ENCODE data around the gene CACNB3.

CACNB3 gene

DNA sequence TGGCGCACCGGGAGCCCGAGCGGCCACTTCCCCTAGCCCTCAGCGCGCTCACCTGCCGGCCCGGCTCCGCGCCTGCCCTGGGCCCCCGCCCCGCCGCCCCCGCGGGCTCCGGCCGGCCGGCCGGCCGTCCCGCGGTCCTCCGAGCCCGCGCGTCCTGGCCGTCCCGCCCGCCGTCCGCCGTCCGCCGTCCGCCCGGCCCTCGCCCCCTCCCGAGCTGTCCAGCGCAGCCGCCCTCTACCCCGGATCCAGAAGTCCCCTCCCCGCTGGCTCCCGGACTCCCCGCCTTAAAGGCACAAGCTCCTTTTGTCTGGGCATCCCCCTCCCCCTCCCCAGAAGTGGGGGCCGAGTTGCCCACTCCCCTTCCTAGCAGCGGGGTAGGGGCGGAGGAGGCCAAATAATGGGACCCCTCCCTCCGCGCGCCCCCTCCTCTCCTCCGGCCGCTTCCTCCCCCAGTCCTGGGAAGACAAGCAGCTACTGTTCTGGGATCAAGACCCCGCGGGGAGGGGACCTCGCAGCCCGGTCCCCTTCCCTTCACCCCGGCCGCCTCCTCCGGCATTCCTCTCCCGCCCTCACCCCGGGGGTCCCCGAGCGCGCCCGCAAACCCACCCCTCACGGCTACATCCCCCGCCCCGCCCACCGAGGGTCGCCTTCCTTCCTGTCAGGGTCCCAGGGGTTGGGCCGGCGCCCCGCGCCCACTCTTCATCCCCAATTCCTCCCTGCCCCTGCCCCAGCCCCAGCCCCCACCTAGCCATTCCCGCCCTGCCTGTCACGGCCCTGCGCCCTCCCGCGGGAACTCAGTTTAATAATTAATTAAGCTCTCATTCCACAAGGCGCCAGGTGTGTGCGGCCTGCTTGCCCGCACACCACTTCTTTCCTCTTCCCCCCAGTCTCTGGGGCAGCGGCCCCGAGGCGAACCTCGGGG is 29.2 kb upstream of the CACNB3 start, which contains the start of gene ADCY6:
Gene ADCY6 (minus strand): TSS at position 236 of the 922 bp plus-strand sequence. CDS start 5,655 bp downstream, outside the sequence.
- no peak for DNase-seq

DNA sequence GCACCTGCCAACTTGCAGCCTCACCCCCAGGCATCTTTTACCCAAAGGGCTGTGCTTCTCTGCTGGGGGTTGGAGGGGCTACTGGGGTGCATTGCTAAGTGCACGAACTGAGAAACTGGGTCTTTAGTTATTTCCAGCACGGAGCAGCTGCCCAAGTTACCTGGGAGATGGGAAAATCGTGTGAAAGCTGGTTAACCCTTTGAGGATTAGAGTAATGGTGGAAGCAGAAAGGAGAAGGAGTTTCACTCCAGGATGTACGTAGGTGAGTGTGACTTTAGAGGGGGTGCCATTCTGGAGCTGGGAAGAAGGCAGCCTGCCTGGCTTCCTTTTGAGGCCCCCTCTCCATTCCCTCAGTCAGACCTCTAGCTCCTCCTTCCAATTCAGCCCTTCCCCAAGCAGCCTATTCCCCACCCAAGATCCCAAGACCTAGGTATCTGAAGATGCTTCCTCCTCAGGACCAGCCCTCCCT is 28.4 kb upstream of the CACNB3 start:
- no peak for DNase-seq

DNA sequence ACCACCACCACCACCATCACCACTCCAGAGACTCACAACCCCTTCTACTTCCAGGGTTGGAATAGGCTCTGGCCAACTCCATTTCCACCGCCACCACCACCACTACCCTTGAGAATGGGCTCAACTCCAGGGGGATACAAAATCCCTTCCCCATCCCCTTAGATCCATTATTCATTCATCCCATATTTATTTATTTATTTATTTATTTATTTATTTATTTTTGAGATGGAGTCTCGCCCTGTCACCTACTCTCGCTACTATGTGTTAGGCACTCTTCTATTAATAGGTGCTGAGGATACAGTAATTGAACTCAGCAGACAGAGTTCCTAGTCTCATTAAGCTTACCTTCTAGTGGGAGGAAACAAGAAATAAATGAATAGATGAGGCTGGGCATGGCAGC is 24.6 kb upstream of the CACNB3 start:
- DNase-seq: no peak

DNA sequence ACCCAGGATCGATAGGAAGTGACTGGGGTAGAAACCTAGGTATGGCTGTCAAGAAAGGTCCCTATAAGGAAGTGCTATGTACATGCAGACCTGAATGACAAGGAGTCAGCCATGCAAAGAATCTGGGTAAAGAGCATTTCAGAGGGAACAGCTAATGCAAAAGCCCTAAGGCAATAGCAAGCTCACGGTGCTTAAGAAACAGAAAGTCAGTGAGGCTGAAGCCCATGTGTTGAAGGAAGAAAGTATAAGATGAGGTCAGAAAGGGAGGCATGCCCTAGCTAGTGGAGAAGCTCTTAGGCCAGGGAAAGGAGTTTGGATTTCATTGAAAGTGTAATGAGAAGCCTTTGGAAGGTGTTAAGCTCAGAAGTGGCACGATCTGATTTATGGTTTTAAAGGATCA is 23.4 kb upstream of the CACNB3 start:
- DNase-seq: no peak

DNA sequence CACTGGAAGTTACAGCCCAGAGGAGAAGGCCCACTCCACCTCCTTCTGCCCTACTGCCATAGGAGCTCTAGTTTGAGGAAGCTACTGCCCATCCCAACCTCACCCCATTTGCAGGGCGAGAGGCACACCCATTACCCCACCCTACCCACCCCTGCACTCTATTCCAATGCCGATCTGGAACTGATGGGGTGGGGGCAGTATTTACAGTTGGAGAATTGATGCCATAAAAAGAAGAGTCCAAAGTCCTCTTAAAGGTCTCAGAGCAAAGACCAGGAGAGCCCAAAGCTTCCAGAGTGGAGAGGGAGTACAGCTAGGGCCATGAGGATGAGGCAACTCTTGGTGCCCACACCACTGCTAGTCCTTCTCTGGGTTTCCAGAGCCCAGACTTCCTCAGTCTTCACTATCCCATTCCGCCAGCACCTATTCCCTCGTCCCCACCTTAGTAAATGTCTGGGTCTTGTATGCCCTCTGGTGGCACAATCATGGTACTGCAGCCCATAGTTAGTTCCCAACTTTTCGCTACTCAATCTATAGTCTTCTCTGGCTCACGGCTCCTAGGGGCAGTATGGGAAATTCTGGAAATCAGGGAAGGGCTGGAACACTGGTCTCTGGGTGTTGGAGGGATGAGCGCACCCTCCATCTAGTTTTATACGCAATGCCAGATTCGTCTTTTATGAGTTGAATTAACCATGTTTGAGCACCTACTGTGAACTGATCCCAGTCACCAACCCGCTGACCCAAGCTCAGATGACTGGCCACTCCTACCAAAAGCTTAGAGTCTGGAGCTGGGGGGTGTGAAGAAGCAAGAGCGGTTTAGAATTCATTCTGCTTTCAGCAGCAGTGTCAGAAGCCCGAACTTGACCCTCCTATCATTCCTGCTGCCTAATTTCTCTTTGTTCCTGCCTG is 22.5 kb upstream of the CACNB3 start:
- peak; percentile 21 for DNase-seq

DNA sequence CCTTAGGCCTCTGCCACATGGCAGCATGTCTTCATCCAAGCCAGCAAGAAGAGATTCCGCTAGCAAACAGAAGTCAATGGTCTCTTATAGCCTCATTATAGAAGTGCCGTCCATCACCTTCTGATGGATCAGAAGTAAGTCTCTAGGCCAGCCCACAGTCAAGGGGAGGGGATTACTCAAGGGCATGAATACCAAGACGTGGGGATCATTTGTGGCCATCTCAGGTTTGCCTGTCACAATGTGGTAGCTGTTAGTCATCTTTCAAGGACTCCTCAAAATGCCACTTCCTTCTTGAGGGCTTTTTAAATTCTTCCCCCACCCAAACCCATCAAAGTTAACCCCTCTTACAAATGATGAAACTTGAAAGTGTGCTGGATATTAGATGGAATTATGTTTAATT is 21.3 kb upstream of the CACNB3 start:
- no peak for DNase-seq

DNA sequence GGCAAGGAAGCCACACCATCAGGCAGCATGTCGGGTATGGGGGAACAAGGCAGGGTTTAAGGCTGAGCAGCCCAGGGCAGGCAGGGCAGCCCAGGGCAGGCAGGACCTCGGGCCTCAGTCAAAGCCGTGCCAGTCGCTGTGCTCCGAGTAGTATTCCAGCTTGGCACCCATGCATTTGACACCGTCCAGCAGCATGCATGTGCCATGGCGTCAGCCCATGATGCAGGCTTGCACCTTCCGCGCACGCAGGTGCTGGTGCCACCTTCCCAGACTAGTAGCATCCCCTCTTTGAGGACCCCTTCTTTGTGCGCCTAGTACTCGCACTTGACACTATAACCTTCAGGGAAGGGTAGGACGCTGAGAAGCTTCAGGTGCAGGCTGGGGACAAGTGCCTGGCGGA is 17.8 kb upstream of the CACNB3 start:
- DNase-seq: no peak

DNA sequence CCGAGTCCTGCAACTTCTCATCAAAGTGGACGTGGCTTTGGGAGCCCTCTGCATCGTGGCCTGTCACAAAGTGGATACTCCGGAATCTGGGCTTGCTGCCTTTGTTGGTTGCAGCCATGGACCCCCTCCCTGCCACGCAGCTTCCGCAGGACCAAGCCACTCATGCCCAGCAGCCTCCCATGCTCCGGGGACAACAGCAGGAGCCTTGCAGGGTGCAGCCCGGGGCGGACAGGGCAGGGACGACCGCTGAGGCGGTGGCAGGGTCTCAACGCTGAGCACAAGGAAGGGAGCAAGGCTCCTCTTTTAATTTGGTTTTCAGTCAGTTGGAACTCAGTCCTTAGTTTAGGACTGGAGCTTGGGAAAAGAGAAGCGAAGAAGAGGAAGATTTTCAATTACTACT is 17.3 kb upstream of the CACNB3 start:
- no peak for DNase-seq

DNA sequence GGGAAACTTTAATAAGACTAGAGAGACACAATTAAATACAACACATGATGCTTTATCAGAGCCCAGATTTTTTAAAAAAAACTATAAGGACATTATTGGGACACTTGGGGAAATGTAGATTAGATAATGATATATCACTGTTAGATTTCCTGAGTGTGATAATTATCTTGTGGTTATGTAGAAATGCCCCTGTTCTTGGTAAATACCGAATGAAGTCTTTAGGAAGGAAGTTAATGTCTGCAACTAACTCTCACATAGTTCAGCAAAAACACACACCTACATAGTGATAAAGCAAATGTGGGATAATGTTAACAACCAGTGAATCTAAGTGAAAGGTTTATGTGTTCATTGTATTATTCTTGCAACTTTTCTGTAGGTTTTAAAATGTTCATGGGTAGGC is 14.6 kb upstream of the CACNB3 start:
- no peak for DNase-seq

DNA sequence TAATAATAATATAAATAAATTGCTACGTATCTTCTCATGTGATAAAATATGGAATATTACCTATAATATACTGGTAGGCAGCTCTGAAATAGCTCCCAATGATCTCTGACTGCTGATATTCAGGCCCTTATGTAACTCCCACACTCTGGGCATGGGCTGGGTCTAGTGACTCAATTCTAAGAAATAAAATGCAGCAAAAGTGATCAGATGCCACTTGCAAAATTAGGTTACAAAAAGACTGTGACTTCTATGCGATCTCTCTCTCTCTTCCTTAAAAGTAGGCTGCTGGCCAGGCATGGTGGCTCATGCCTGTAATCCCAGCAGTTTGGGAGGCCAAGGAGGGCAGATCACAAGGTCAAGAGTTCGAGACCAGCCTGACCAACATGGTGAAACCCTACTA is 10.3 kb upstream of the CACNB3 start:
- DNase-seq: no peak

DNA sequence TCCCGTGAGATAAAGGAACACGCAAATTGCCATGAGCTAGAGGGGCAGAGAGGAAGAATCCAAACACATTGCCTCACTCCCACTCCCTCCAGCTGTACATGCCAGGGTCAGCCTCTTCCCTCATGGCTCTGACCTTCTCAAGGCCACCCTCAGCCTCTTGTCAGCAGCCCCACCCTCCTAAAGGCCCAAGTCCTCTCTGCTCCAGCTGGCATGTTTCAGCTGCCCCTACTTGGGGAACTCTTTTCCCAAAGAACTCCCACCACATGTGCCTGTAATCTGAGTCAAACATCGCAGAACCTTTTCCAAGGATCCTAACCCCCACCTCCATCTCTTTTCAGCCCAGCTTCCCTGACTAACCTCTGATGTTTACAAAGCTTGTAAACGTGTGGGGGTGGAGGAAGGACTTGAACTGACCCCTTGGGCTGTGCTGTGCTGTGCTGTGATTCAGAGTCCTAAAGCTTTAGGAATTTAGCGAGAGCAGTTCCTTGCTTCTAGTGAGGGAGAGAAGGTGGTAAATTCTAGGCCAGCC is 7.3 kb upstream of the CACNB3 start:
- no peak for DNase-seq

DNA sequence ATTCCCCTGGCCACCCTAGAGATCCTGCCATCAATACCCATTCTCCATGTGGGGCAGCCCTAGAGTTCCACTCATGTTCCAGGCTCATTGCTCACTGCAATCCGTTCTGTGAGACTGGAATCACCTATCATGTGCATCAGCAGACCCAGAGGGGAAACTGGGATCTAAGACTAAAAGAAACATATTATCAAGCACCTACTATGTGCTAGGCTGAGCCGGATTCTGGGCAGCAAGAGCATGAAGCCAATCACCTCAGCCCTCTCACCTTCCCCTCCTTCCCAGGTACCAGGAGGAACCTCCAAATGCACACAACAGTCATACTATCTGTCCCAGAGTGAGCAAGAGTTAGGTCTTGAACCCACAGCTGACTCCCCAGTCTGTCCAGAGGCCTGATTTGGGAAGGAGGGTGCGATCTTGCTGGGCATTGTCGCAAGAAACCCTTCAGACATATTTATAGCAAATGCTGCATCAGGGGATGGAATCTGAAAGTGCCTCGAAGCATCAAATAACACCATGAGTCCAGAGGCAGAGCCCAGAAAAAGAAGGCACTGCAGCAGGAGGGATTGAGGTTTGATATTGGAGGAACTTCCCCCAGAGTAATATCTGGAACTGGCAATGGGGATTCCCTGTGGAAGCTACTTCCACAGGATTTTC is 6.7 kb upstream of the CACNB3 start:
- DNase-seq: no peak

DNA sequence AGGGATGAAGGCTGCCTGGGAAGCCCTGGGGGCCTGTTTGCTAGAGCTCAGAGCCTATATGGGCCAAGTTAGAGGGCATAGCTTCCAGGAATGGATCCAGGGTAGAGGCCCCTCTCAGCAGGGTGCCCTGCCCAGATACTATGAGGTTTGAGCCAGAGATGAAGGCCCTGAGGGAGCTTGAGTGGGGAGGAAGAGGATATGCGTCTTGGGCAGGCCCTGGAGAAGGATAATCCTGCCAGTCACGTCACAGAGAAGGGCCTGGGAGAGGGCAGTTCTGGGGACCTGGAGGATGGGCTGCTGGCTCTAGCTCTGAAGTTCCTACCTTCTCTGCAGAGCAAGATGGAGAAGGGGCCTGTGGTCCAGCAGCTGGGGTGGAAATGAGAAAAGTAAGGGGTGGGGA is 5.9 kb upstream of the CACNB3 start:
- DNase-seq: no peak

DNA sequence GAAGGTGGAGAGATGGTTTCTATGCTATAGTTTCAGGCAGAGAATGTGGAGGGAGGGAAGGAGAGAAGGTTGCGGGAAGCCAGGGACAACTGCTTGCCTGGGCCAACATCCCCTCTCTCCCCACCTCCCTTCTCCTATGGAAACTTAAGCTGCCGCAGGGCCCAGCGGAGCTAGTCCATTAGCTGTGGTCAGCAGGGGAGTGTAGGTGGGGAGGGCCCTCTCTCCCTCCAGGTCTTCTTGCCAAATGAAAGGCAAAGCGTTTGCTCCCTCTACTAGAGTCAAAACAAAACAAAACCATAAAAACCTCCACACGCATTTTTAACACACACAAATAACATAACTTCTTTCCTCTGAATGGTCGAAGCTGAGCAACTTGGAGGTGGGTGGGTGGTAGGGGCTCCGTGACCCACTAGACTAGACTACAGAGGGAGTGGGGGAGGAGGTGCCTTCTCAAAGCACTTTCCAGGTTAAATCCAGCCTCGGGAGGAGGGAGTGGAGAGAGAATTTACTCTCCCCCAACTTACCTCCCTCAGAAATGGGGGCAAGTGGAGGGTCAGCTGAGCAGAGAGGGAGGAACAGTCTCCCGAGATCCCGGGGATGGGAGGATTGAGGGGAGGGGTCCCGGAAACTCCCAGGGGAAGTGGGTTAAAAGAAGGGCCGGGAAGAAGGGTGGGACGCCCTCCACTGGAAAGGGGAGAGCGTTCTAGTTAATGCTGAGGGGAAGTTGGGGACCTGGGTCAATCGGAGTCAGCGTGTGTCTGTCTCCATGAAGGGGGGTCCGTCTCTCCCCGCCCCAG is 4.6 kb upstream of the CACNB3 start:
- no peak for DNase-seq

DNA sequence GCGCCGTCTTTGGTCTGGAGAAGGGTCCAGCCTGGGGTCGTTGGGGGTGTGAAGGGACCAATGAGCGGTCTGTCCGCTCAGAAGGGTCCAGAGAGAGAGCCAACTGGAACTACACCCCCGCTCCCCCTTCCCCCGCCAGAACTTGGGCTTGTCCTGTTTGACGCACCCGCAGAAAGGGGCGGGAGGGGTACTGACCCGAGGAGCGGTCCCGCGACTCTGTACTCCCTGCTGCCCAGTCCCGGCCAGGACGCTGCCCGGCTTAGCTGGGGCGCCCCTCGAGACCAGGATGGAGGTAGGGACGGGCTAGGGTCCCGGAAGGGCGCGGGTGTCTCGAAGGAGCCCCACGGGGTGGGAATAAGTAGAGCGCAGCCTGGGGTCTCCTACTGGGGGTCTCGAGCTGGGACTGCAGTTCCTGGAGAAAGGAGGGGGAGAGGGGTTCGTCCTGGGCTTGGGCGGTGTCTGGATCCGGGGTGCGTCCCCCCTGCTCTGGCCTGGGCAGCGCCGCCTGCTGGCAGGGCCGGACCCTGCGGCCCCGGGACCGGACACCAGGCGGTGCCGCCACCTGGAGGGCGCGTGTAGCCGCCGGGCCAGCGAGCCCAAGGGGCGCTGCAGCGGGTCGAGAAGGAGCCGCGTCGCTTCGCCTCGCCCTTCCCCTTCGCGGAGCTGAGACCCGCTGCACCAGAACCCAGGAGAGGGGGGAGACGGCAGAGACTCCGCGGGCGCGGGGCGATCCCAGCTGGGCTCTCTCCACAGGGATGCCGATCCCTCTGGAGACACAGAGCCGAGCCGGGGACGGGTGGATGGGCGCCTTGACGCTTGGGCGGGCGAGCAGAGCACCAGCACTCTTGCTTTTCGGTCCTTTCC is 3.8 kb upstream of the CACNB3 start:
- peak; percentile 75 for DNase-seq

DNA sequence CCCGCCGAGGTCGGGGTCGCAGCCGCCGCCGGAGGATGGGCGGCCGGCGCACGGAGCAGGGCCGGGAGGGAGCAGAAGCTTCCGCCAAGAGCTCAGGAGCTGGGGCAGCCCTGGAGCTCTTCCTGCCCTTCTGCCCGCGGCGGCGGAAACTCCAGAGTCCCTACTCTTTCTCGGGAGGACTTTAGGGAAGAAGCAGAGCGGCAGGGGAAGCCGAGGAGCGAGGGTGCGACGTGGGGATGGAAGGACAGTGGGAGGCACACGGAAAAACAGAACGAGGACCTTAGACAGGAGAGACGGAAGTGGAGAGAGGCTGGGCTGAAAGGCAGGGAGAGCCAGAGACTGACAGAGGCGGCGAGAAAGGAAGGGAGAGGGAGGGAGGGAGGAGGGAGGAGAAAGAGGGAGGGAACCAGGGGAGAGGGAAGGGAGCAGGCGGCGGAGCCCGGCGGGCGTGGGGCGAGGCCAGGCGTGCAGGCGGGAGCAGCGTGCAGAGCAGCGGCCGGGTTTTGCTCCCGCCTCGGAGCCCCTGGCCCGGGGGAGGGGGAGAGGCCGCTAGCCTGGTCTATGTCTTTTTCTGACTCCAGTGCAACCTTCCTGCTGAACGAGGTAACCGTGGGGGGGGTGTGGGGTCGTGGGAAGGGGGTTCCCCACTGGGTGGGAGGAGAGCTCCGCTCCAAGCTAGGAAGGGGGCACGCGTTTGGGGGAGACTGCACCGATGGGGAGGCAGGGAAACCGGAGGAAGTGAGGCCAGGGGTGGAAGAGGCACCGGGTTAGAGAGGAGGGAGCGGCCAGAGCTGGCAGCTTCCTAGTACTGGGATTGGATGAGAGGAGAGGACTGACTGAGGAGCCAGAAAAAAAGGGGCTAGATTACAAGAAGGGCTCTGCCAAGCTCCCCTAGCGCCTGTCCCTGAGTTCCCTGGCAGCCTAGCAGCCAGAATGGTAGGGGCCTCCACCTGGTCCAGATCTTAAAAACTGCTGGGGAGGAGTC is 2.9 kb upstream of the CACNB3 start:
- DNase-seq: no peak

DNA sequence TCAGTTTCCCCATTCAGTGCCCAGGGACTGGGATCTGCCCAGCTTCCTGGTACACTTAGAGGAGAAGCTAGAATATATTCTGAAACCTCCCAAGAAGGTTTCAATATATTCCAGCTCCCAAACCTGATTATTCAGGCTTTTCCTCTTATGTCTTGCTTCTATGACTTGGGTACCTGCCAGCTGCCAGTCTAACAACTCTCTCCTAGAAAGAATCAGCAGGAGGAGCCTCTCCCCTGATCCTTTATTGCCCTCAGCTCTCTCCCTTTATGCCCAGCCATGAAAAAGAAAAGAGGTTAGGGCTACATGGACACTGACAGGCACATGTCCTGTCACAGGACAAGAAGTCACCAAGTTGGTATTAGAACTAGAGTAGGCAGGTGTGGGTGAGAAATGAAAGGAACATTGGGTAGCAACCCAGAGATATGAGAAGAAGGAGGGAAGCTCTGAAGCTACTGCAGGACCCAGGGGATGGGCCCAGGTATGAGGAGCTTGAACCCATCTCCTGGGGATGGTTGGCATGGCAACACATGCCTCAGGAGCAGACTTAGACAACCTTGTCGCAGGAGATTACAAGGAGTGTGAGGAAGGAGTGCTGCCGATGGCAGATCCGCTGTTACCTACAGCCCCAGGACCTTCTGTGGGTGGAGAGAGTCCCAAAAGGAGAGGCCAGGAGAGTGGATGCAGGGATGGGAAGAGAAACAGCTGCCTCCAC is 2.0 kb upstream of the CACNB3 start:
- DNase-seq: no peak

DNA sequence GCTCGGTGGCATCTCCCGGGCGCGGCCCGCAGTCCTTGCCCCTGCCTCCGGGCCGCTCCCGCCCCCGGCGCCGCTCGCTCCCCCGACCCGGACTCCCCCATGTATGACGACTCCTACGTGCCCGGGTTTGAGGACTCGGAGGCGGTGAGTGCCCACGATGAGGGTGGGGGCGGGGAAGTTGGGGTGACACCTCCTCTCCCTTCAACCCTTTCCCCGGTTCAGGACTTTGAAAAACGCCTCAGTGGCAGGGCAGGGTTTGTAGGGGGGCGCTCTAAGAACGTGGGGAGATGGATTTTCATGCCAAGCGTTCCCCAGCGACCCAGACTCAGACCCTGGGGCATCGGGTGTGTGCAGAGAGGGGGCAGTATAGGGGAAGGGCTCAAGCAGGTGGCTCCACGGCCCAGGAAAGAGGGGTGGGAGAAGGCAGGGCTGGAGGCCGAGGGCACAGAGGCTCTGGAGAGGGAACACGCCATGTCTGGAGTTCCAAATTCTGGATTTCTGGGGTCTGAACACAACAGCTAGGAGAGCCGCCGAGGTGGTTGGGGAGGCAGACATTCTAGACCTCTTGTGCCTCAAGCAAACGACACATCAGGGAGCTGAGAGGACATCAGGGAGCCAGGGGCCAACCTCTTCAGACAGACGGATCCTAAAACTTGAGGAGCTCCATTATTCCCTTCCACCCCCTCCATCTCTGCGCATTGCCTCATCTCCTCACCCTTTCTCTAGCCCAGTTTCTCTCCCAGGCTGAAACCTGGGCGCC is 715 bp downstream of the CACNB3 start:
- DNase-seq: peak; percentile 42

Data from CD4-positive, alpha-beta T cell treated with Interferon gamma for 1 hour (primary cell).